Measurements from ENCODE around the gene LCN9. TPM values are rescaled to one million over a fixed set of nuclear protein-coding genes. Genes with fewer than 3 reads are reported as not detected.

The LCN9 gene
- total RNA-seq, 4 donors from 2014 or later, result 1.4 TPM; not detected in 3

DNA sequence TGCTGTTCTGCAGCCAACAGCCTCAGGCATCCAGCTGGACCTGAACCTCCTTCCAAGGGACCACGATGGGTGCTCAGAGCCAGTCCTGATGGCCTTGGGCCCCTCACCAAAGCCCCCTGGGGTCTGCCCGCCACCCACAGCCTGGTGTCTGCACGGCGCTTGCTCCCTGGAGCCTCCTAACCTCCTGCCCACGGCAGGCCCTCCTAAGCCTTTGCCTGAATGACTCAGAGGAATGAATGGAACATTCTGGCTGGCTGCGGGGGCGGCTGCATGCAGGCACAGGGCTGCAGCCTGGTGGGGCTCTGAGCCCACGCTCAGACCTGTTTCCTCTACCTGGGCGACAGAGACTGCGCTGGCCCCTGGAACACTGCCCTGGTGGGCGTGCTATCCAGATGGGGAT lies 29.3 kb downstream of the LCN9 start:
- ATAC-seq (ENCODE audit: low FRiP score) (no peak), DNase-seq (ENCODE audit: low spot score) (no peak)
- TF ChIP-seq, protein P1, sequence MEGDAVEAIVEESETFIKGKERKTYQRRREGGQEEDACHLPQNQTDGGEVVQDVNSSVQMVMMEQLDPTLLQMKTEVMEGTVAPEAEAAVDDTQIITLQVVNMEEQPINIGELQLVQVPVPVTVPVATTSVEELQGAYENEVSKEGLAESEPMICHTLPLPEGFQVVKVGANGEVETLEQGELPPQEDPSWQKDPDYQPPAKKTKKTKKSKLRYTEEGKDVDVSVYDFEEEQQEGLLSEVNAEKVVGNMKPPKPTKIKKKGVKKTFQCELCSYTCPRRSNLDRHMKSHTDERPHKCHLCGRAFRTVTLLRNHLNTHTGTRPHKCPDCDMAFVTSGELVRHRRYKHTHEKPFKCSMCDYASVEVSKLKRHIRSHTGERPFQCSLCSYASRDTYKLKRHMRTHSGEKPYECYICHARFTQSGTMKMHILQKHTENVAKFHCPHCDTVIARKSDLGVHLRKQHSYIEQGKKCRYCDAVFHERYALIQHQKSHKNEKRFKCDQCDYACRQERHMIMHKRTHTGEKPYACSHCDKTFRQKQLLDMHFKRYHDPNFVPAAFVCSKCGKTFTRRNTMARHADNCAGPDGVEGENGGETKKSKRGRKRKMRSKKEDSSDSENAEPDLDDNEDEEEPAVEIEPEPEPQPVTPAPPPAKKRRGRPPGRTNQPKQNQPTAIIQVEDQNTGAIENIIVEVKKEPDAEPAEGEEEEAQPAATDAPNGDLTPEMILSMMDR (IDR thresholded peaks at IDR 0.05), result no peak

DNA sequence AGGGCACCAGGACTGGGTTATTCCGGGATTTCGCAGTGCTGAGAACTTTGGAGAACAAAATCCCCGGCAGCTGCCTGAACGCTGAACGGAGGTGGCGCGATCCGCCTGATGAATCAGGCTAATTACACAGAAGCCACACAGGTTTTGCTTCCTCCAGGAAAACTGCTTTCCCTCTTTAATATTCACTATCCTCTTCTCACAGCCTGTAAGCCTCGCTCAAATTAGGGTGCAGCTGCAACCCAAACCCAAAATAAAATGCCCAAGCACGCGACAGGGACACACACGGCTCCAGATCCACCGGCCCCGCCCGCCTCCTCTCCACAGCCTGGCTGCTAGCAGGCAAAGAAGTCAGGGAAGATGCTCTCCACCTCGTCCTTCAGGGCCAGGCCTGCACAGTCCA lies 30.2 kb downstream of the LCN9 start:
- TF ChIP-seq, protein P1 (IDR thresholded peaks at IDR 0.05), result no peak
- no peak for ATAC-seq (ENCODE audit: low FRiP score)

DNA sequence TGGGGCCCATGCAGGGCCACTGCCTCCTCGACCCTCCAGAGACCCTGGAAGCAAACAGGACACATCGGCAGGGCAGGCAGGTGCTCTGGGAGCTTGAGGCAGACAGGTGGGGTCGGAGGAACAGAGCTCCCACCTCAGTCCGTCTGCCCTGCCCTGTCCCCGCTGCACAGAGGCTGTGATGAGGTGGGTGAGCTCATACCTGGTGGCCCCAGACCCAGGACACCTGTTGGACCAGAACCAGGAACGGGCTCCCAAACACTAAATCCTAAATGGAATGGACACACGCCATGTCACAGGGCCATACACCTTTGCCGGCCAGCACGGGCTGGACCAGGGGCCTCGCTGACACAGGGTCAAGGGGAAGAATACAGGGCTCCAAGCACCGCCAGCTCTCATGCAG lies 30.7 kb downstream of the LCN9 start:
- TF ChIP-seq, protein P1 (IDR thresholded peaks at IDR 0.05), result no peak
- DNase-seq (ENCODE audit: low spot score) (no peak), ATAC-seq (ENCODE audit: low FRiP score) (no peak)

More for the DNA sequence above, 30.2 kb downstream of the LCN9 start:
- DNase-seq (ENCODE audit: low spot score), result no peak

DNA sequence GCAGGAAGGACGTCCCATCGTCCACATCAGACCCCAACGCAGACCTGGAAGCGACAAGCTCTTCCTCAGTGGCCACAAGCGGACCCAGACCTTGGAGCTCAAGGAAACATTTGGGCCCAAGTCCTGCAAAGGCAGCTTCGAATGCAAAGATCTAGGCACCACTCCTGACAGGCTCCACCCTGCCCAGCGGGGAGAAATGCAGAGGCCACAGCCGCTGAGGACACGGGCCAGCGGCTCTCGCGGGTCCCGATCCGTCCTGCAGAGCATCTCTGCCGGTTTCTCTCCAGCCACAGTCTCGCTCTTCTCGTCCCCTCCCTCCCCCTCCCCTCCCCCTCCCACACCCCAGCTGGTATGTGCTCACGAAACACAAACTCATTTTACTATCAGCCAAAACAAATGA lies 31.3 kb downstream of the LCN9 start:
- ATAC-seq (ENCODE audit: low FRiP score) (no peak), DNase-seq (ENCODE audit: low spot score) (no peak)
- TF ChIP-seq, protein P1 (IDR thresholded peaks at IDR 0.05), result no peak

DNA sequence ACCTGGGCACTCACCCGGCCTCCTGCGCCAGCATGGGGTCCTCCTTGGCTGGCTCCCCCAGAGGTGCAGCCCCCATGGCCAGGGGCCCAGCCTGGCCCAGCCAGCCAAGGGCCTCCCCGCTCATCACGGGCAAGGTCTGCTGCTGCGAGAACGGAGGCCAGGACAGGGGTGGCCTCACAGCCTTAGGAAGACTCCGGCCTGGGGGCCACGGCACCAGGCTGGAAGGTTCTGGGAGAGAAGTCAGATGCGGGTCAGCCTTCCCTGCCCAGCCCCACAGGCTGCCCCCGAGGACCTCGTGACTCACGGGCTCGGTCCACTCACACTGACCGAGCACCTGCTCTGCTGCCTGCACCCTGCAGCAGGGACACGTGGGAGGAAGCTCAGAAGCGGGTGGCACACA lies 31.9 kb downstream of the LCN9 start:
- DNase-seq (ENCODE audit: low spot score) (no peak), ATAC-seq (ENCODE audit: low FRiP score) (no peak)
- TF ChIP-seq, protein P1 (IDR thresholded peaks at IDR 0.05), result no peak

DNA sequence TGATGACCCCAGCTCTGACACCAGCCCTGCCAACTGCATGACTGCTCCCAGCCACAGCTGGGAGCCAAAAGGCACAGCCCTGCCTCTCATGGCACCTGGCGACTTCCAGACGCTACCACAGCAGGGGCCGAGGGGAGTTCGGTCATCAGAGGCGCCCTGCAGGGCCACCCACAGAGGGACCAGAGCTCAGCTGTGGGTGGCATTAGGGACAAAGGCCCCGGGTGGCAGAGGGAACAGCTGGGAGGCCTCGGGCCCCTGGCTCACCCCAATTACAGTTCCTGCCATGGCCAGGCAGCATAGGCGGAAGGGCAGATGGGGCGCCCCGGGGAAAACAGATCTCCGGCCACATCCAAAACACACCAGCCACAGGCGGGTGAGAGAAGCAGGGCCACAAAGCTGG lies 32.5 kb downstream of the LCN9 start:
- TF ChIP-seq, protein P1 (IDR thresholded peaks at IDR 0.05), result no peak
- DNase-seq (ENCODE audit: low spot score), result no peak
- ATAC-seq (ENCODE audit: low FRiP score), result no peak

DNA sequence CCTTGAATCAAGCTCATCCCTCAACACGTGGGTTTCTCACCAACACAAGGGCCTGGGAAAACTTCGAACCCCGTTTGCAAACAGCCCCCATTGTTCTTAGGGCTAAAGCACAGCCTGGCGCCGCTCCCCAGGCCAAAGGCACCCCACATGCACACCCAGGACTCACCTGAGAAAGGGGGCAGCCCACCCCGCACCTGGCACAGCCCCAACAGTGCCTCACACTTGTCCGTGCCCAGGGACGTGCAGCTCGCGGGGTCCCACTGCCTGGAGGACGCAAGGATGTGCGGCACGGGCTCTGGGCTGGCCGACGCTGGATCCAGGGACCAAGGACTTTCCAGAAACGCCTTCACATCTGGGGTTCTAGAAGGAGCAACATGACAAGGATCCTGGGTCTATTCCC lies 33.3 kb downstream of the LCN9 start:
- ATAC-seq (ENCODE audit: low FRiP score), result no peak
- TF ChIP-seq, protein P1 (IDR thresholded peaks at IDR 0.05), result no peak

More for the DNA sequence above, 33.3 kb downstream of the LCN9 start:
- no peak for DNase-seq (ENCODE audit: low spot score)
